PC-3 (cell line): ENCODE results near the gene FBXO31. TPM values are rescaled to one million over a fixed set of nuclear protein-coding genes. Genes with fewer than 3 reads are reported as not detected.

ENCODE experiments used
- ATAC-seq: fragments of 200-7000 bp; cut with Tn5 transposase; 2 replicates; pipeline ENCODE4 v1.9.1; 2020; ENCODE audit warnings: mild to moderate bottlenecking, moderate library complexity
- Bru-seq: library from RNA; stranded (reverse); fragments of 400-500 nt; gene quantifications from one replicate; lab custom pipeline; 2021; lab: Mats Ljungman, UMichigan
- BruChase-seq, 2 experiments: library from RNA; stranded (reverse); fragments of 400-500 nt; gene quantifications; one replicate each; lab custom pipeline; 2021; lab: Mats Ljungman, UMichigan
- BruUV-seq: library from RNA; stranded (reverse); fragments of 400-500 nt; replicated peaks from 2 replicates; lab custom pipeline; 2021; lab: Mats Ljungman, UMichigan
- CTCF ChIA-PET: fragments of 300-600 bp; sonication (Branson Sonifier 250); formaldehyde crosslinking; loops from one replicate; lab custom pipeline; 2022; ENCODE audit warnings: antibody characterized with exemption; lab: Charles Lee
- POLR2A ChIA-PET: fragments of 300-600 bp; sonication (Branson Sonifier 250); formaldehyde crosslinking; loops from one replicate; lab custom pipeline; 2022; ENCODE audit warnings: antibody characterized with exemption; ENCODE audit not compliant: unreplicated experiment; lab: Charles Lee
- DNase-seq: peaks from one replicate; pipeline ENCODE4 v3.0.0-alpha.2; 2015
- H2AFZ ChIP-seq: fragments of 300-600 bp; sonication (generic); 2 replicates; pipeline ENCODE4 v1.6.0; 2016; ENCODE audit warnings: antibody characterized with exemption, low read length
- H3F3A ChIP-seq: fragments of 300-600 bp; sonication (generic); one replicate; pipeline ENCODE4 v1.6.0; 2017; ENCODE audit warnings: antibody characterized with exemption, low read length, control low read depth, mild to moderate bottlenecking; ENCODE audit not compliant: unreplicated experiment
- H3K27ac ChIP-seq: fragments of 300-600 bp; sonication (generic); 2 replicates; pipeline ENCODE4 v1.5.1; 2016; ENCODE audit warnings: mild to moderate bottlenecking, low read length
- H3K27me3 ChIP-seq: fragments of 300-600 bp; sonication (generic); 2 replicates; pipeline ENCODE4 v1.6.1; 2016; ENCODE audit warnings: low read length, mixed read lengths
- H3K36me3 ChIP-seq: fragments of 300-600 bp; sonication (generic); 2 replicates; pipeline ENCODE4 v1.6.1; 2016; ENCODE audit warnings: low read depth, mixed run types, low read length, mixed read lengths
- H3K4me1 ChIP-seq: fragments of 300-600 bp; sonication (generic); 2 replicates; pipeline ENCODE4 v1.5.1; 2016; ENCODE audit warnings: low read length; ENCODE audit not compliant: insufficient read depth
- H3K4me2 ChIP-seq: fragments of 300-600 bp; sonication (generic); 2 replicates; pipeline ENCODE4 v1.6.0; 2016; ENCODE audit warnings: low read length
- H3K4me3 ChIP-seq: fragments of 300-600 bp; sonication (generic); 2 replicates; pipeline ENCODE4 v1.5.1; 2016; ENCODE audit warnings: mild to moderate bottlenecking, low read length, mixed read lengths
- H3K79me2 ChIP-seq: fragments of 300-600 bp; sonication (generic); 2 replicates; pipeline ENCODE4 v1.6.1; 2017; ENCODE audit warnings: low read length, mixed read lengths
- H3K9ac ChIP-seq: fragments of 300-600 bp; sonication (generic); 2 replicates; pipeline ENCODE4 v1.6.0; 2016; ENCODE audit warnings: mild to moderate bottlenecking, low read length
- H3K9me2 ChIP-seq: fragments of 300-600 bp; sonication (generic); replicated peaks from 2 replicates; pipeline ENCODE4 v1.6.1; 2016; ENCODE audit warnings: mixed run types, low read length, mixed read lengths
- H3K9me3 ChIP-seq: fragments of 300-600 bp; sonication (generic); 2 replicates; pipeline ENCODE4 v1.6.1; 2016; ENCODE audit warnings: low read length, mixed read lengths
- H4K20me1 ChIP-seq: fragments of 300-600 bp; sonication (generic); 2 replicates; pipeline ENCODE4 v1.6.1; 2016; ENCODE audit warnings: low read length, mixed read lengths
- CTCF ChIP-seq: fragments of 300-600 bp; sonication (generic); conservative IDR thresholded peaks from 2 replicates; pipeline ENCODE4 v1.5.1; 2017; ENCODE audit warnings: antibody characterized with exemption, low read depth, mild to moderate bottlenecking, low read length
- EZH2 ChIP-seq: fragments of 300-600 bp; sonication (generic); IDR thresholded peaks from one replicate; pipeline ENCODE4 v1.6.1; 2017; ENCODE audit warnings: antibody characterized with exemption, mild to moderate bottlenecking, low read length; ENCODE audit not compliant: unreplicated experiment
- EZH2phosphoT487 ChIP-seq: fragments of 300-600 bp; sonication (generic); IDR thresholded peaks from 2 replicates; pipeline ENCODE4 v1.6.1; 2018; ENCODE audit warnings: mild to moderate bottlenecking, antibody characterized with exemption, low read length, borderline replicate concordance
- intact Hi-C: fragments of 100-400 bp; cut with micrococcal nuclease; formaldehyde crosslinking; loops from 2 replicates; pipeline ENCODE4 v1.9.0; 2023
- long read RNA-seq: library from polyadenylated mRNA; unstranded; transcript quantifications from one replicate; pipeline ENCODE4 v2.0.0, GENCODE V29; 2021; ENCODE audit not compliant: unreplicated experiment
- total RNA-seq: library from RNA; depleted of rRNA; stranded (reverse); fragments of >200 nt; gene quantifications from 2 replicates; pipeline ENCODE4 v1.2.3, GENCODE V29; 2014; rRNA removed

FBXO31 gene, protein sequence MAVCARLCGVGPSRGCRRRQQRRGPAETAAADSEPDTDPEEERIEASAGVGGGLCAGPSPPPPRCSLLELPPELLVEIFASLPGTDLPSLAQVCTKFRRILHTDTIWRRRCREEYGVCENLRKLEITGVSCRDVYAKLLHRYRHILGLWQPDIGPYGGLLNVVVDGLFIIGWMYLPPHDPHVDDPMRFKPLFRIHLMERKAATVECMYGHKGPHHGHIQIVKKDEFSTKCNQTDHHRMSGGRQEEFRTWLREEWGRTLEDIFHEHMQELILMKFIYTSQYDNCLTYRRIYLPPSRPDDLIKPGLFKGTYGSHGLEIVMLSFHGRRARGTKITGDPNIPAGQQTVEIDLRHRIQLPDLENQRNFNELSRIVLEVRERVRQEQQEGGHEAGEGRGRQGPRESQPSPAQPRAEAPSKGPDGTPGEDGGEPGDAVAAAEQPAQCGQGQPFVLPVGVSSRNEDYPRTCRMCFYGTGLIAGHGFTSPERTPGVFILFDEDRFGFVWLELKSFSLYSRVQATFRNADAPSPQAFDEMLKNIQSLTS
- 14.8 and 17.7 TPM in 2 replicates for total RNA-seq
- Bru-seq, nascent RNA: percentile 60 among the genes with signal in this experiment
- percentile 67 among the genes with signal in this experiment for BruChase-seq, experiment 1, labeled RNA remaining after a 6-hour chase
- percentile 66 among the genes with signal in this experiment for BruChase-seq, experiment 2, labeled RNA remaining after a 2-hour chase
- long read RNA-seq, full-length matches to known transcripts: 12 of 38 reads
- long read RNA-seq, partial matches to known transcripts: 6 of 38 reads
- long read RNA-seq, other reads (novel, unspliced or antisense): 20 of 38 reads

GRCh38 chr16:87383505-87384161 is at the start of gene FBXO31:
FBXO31 (minus strand) TSS chr16:87383776; CDS start chr16:87383744, 32 bp downstream.
- no peaks in the 10 kb centered on the region for H3F3A ChIP-seq
- intact Hi-C loops: no loop called here
- no peaks in the 10 kb centered on the region for H3K36me3 ChIP-seq
- peak within 1 kb of the TSS; percentile 76 for H3K9ac ChIP-seq
- H3K27me3 ChIP-seq: no peaks in the 10 kb centered on the region
- peak within 1 kb of the TSS; percentile 81 for H3K4me3 ChIP-seq
- ChIA-PET CTCF (no interaction called here), POLR2A (interaction anchor here (0.6 to 0.7 kb wide), 2 partner anchors 52 to 82 kb away, joined by 3 to 4 read pairs; no protein-coding TSS in a partner anchor)
- DNase-seq (peak; percentile 64), ATAC-seq (peak; percentile 64)
- no peaks in the 10 kb centered on the region for H3K9me2 ChIP-seq
- H3K4me2 ChIP-seq: peak within 1 kb of the TSS; percentile 73
- H3K27ac ChIP-seq: no peak within 1 kb of the TSS
- peaks cover 20% of the 10 kb centered on the region for H3K4me1 ChIP-seq
- peaks cover 44% of the 10 kb centered on the region for H3K79me2 ChIP-seq
- H2AFZ ChIP-seq: peak within 1 kb of the TSS; percentile 61; the same call in 1 of the 2 replicates
- TF ChIP-seq CTCF (no peak), EZH2phosphoT487 (no peak)
- H4K20me1 ChIP-seq: peaks cover 19% of the 10 kb centered on the region; the same call in 1 of the 2 replicates
- no peaks in the 10 kb centered on the region for H3K9me3 ChIP-seq
- BruUV-seq: no TSS peak

DNA sequence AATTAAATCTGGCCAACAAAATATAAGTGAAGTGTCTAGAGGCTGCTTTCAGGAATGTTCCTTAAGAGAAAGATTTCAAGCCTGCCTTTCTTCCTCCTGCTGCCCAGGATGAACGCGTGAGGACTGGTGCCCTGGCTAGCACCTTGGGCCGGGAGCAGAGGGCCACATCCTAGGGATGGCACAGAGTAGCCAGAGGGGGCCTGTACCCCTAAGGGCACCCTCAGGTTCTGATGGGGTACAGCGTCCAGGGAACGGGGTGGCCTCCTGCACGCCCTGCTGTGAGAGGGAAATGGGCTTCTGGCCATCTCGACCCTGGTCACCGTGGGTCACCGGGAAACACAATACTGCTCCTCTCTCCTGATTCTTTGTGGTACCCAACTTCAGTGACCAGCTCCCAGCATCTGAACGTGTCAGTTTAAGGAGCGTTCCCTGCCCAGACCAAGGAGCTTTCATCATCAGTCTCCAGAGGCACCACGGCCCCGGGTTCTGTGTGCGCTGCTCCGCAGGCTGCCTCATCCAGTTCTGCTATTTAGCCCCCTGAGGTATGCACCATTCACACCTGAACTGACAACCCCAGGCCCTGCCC is 48.8 kb upstream of the FBXO31 start:
- TF ChIP-seq EZH2: no peak
- TF ChIP-seq EZH2phosphoT487: no peak
- ChIA-PET POLR2A (no interaction called here), CTCF (no interaction called here)
- Histone ChIP-seq H3K9me2 (no peaks in the 10 kb centered on the region), H2AFZ (no peak overlapping the region), H3K9me3 (no peaks in the 10 kb centered on the region), H3K4me2 (no peak overlapping the region), H3K4me3 (no peak overlapping the region), H4K20me1 (no peaks in the 10 kb centered on the region), H3F3A (no peaks in the 10 kb centered on the region), H3K27me3 (no peaks in the 10 kb centered on the region), H3K9ac (no peak overlapping the region), H3K27ac (no peak overlapping the region), H3K36me3 (no peaks in the 10 kb centered on the region), H3K79me2 (peaks cover 7% of the 10 kb centered on the region; the same call in 1 of the 2 replicates), H3K4me1 (peaks cover 17% of the 10 kb centered on the region)
- intact Hi-C loops: no loop called here
- no peak for DNase-seq
- BruUV-seq: no TSS peak
- no peak for ATAC-seq

GRCh38 chr16:87431926-87432325 is 48.4 kb upstream of the FBXO31 start:
- Histone ChIP-seq H3K9me3 (no peaks in the 10 kb centered on the region), H3K4me3 (no peak overlapping the region), H3K9me2 (no peaks in the 10 kb centered on the region), H3K36me3 (no peaks in the 10 kb centered on the region), H3K9ac (no peak overlapping the region), H4K20me1 (no peaks in the 10 kb centered on the region), H3F3A (no peaks in the 10 kb centered on the region), H2AFZ (no peak overlapping the region), H3K4me2 (no peak overlapping the region), H3K27ac (no peak overlapping the region), H3K27me3 (no peaks in the 10 kb centered on the region), H3K4me1 (peaks cover 17% of the 10 kb centered on the region), H3K79me2 (peaks cover 7% of the 10 kb centered on the region; the same call in 1 of the 2 replicates)
- intact Hi-C loops: no loop called here
- DNase-seq (peak; percentile 8), ATAC-seq (no peak; the same call in 1 of the 2 replicates)
- TF ChIP-seq EZH2phosphoT487 (no peak), CTCF (no peak), EZH2 (no peak)
- CTCF ChIA-PET: no interaction called here
- BruUV-seq: no TSS peak
- POLR2A ChIA-PET: no interaction called here
